GM10248 (cell line): ENCODE measurements around the gene CSH2.
"Not testable (repeated sequence)": the region's sequence is repeated elsewhere in the genome, so short reads cannot be mapped to it uniquely, and the experiment has no call there.

Experiments used
- CTCF ChIA-PET: fragments of 300-600 bp; sonication (Branson Sonifier 250); formaldehyde crosslinking; extraction: SDS; loops from one replicate; lab custom pipeline; 2021; ENCODE audit warnings: antibody characterized with exemption; lab: Yijun Ruan, JAX
- POLR2A ChIA-PET: fragments of 350-650 bp; sonication (Branson Sonifier 250); formaldehyde crosslinking; extraction: SDS; loops from one replicate; lab custom pipeline; 2020; ENCODE audit warnings: antibody characterized with exemption; lab: Yijun Ruan, JAX
- DNase-seq: peaks from one replicate; pipeline ENCODE4 v3.0.0; 2012; ENCODE audit errors: extremely low spot score
- TF ChIP-seq, protein P1 (sequence below): IDR thresholded peaks from 2 replicates; pipeline ENCODE4 v1.5.1; 2012; ENCODE audit warnings: mild to moderate bottlenecking, low read depth; ENCODE audit errors: extremely low read depth, missing control alignments, control extremely low read depth

CSH2 gene

DNA sequence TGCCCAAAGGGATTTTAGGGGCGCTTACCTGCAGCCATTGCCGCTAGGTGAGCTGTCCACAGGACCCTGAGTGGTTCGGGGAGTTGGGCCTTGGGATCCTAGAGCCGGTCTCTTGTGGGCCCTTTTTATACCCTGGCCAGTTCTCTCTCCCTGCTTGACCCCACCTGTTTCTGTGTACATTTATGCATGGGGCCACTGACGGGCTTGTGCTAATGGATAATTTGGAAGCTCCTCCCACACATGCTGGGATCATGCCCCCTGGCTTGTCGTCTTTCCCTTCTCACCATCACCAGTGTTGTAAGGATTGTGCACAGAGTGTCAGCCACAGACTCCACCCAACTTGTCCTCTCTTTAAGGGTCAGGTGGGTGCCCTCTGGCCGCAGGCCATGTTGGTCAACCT lies at the start of gene CSH2:
Gene CSH2 (minus strand): TSS at position 101 of the 400 bp plus-strand sequence. CDS start 63 bp downstream, at position 38.
- POLR2A ChIA-PET, DNase-seq: not testable (repeated sequence)
- CTCF ChIA-PET, result interaction anchor here (0.7 to 1.1 kb wide), 2 partner anchors 15 to 25 kb away, joined by 3 to 6 read pairs; no protein-coding TSS in a partner anchor

DNA sequence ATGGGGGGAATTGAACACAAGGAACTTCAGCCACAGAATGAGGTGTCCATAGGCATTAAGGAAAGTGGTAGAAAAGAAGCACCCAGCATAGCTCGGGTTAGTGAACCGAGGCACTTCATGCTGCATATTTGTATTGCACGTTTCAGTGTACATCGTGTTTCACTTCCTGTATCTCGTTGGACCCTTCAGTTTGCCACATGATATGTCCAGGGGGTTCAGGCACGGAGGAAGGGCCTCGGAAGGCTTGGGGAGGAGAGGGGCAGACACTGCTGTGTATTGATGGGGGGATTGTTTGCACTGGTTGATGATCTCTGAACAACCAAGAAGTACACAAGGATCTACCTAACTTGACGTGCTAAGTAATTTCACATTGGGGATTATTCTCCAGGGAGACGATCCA lies 48.9 kb upstream of the CSH2 start:
- POLR2A ChIA-PET, result interaction anchor here (1.2 kb wide), 1 partner anchor 24 kb away, joined by 5 read pairs; no protein-coding TSS in a partner anchor
- CTCF ChIA-PET, result interaction anchor here (0.6 to 12.9 kb wide), 4 partner anchors 17 to 211 kb away, joined by 3 to 207 read pairs (median 4); no protein-coding TSS in a partner anchor
- DNase-seq, result not testable (repeated sequence)

DNA sequence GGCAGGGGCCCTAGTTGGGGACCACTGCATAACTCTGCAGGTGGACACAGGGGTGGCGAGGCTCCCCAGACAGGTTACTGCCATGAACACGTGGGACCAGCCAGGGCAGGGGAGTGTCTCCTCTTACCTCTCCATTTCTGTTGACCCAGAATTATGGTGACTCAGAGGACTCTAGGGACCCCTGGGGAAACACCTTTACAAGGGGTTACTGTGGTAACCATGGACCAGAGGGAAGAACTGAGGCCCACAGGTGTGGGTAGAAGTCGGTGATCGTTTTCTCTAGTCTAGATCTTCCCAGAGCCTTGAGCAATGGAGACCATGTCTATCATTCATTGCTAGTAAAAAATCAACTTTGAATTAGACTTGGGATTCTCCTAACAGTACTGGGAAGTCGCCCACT lies 47.3 kb upstream of the CSH2 start:
- peak; percentile 21 for DNase-seq
- POLR2A ChIA-PET, result not testable (repeated sequence)
- CTCF ChIA-PET, result interaction anchor here (0.7 to 12.9 kb wide), 11 partner anchors 9 to 357 kb away, joined by 3 to 207 read pairs (median 15); partner anchors contain the start of genes CD79B, CSHL1 and ERN1

DNA sequence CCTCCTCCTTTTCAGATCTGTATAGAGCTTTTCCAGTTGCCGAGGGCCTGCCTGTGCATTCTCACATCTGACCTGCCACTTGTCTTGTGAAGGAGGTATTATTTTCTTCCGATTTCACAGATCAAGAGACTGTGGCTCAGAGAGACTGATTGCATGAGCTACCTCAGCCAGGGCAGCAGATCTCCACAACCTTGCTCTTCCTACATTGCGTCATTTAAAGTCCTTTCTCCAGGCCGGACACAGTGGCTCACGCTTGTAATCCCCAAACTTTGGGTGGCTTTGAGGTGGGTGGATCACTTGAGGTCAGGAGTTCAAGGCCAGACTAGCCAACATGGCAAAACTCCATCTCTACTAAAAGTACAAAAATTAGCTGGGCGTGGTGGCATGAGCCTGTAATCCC lies 46.6 kb upstream of the CSH2 start:
- DNase-seq, result not testable (repeated sequence)
- CTCF ChIA-PET, result interaction anchor here (0.7 to 12.9 kb wide), 47 partner anchors 9 to 357 kb away, joined by 3 to 207 read pairs (median 5); partner anchors contain the start of genes CD79B, CSHL1, ERN1 and ICAM2
- POLR2A ChIA-PET, result interaction anchor here (0.7 to 1.3 kb wide), 2 partner anchors 26 to 596 kb away, joined by 7 to 11 read pairs; no protein-coding TSS in a partner anchor

GRCh38 chr17:63919311-63919723 lies 45.8 kb upstream of the CSH2 start:
- peak; percentile 85 for DNase-seq

DNA sequence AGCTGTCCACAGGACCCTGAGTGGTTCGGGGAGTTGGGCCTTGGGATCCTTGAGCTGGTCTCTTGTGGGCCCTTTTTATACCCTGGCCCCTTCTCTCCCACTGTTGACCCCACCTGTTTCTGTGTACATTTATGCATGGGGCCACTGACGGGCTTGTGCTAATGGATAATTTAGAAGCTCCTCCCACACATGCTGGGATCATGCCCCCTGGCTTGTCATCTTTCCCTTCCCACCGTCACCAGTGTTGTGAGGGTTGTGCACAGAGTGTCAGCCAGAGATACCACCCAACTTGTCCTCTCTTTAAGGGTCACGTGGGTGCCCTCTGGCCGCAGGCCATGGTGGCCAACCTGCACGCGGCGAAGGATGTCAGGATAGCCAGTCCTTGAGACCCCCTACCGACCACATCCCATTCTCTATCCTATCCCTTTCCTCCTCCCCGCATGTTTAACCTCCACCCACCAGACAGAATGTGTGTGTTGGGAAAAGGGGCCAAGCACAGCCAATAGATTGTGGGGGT lies 45.4 kb upstream of the CSH2 start, which contains the start of gene GH1:
Gene GH1 (minus strand): TSS at position 51 of the 517 bp plus-strand sequence. CDS start 63 bp downstream, outside the sequence.
- POLR2A ChIA-PET, result interaction anchor here (1.3 kb wide), 1 partner anchor 28 kb away, joined by 11 read pairs; no protein-coding TSS in a partner anchor
- DNase-seq, result not testable (repeated sequence)
- CTCF ChIA-PET, result interaction anchor here (0.8 to 12.9 kb wide), 55 partner anchors 8 to 680 kb away, joined by 3 to 207 read pairs (median 5); partner anchors contain the start of genes CD79B, CSHL1, ERN1 and ICAM2

More at GRCh38 chr17:63919311-63919723, 45.8 kb upstream of the CSH2 start:
- TF ChIP-seq, protein P1, sequence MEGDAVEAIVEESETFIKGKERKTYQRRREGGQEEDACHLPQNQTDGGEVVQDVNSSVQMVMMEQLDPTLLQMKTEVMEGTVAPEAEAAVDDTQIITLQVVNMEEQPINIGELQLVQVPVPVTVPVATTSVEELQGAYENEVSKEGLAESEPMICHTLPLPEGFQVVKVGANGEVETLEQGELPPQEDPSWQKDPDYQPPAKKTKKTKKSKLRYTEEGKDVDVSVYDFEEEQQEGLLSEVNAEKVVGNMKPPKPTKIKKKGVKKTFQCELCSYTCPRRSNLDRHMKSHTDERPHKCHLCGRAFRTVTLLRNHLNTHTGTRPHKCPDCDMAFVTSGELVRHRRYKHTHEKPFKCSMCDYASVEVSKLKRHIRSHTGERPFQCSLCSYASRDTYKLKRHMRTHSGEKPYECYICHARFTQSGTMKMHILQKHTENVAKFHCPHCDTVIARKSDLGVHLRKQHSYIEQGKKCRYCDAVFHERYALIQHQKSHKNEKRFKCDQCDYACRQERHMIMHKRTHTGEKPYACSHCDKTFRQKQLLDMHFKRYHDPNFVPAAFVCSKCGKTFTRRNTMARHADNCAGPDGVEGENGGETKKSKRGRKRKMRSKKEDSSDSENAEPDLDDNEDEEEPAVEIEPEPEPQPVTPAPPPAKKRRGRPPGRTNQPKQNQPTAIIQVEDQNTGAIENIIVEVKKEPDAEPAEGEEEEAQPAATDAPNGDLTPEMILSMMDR, result peak; percentile 89
- CTCF ChIA-PET, result interaction anchor here (0.8 to 12.9 kb wide), 55 partner anchors 8 to 680 kb away, joined by 3 to 207 read pairs (median 5); partner anchors contain the start of genes CD79B, CSHL1, ERN1 and ICAM2
- POLR2A ChIA-PET, result interaction anchor here (0.7 to 1.3 kb wide), 2 partner anchors 27 to 597 kb away, joined by 7 to 11 read pairs; no protein-coding TSS in a partner anchor

GRCh38 chr17:63918305-63918704 lies 44.8 kb upstream of the CSH2 start:
- POLR2A ChIA-PET, result no interaction called here

DNA sequence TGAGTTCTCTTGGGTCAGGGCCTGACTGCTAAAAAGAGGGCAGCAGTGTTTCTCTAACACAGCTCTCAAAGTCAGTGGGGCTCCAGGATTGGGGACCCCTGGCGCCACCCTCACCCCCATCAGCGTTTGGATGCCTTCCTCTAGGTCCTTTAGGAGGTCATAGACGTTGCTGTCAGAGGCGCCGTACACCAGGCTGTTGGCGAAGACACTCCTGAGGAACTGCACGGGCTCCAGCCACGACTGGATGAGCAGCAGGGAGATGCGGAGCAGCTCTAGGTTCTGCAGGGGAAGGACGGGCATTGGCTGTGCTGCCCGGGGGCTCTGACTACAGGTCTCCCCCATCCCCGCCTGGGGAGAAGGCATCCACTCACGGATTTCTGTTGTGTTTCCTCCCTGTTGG lies 44.2 kb upstream of the CSH2 start:
- DNase-seq, result no peak
- TF ChIP-seq, protein P1, result no peak
- ChIA-PET CTCF (interaction anchor here (1.1 to 12.9 kb wide), 14 partner anchors 13 to 353 kb away, joined by 3 to 207 read pairs (median 20); partner anchors contain the start of genes CD79B and ERN1), POLR2A (no interaction called here)

More at GRCh38 chr17:63918305-63918704, 44.8 kb upstream of the CSH2 start:
- no peak for DNase-seq
- TF ChIP-seq, protein P1, result no peak
- CTCF ChIA-PET, result interaction anchor here (0.8 to 12.9 kb wide), 22 partner anchors 12 to 681 kb away, joined by 3 to 207 read pairs (median 12); partner anchors contain the start of genes CD79B and ERN1

DNA sequence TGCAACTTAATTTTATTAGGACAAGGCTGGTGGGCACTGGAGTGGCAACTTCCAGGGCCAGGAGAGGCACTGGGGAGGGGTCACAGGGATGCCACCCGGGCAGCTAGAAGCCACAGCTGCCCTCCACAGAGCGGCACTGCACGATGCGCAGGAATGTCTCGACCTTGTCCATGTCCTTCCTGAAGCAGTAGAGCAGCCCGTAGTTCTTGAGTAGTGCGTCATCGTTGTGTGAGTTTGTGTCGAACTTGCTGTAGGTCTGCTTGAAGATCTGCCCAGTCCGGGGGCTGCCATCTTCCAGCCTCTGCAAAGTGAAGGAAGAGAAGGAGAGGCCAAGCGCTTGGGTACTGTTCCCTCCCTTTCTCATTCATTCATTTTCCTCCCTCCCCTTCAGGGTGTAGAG lies 43.7 kb upstream of the CSH2 start:
- DNase-seq, POLR2A ChIA-PET: not testable (repeated sequence)
- CTCF ChIA-PET, result interaction anchor here (2.7 to 12.9 kb wide), 7 partner anchors 14 to 111 kb away, joined by 18 to 207 read pairs (median 74); partner anchors contain the start of gene CD79B
